ENCODE data around the gene FRY. TPM values are rescaled to one million over a fixed set of nuclear protein-coding genes. Genes with fewer than 3 reads are reported as not detected.

Gene FRY
- total RNA-seq, 1 donor from 2014 or later = 0.52 TPM

DNA sequence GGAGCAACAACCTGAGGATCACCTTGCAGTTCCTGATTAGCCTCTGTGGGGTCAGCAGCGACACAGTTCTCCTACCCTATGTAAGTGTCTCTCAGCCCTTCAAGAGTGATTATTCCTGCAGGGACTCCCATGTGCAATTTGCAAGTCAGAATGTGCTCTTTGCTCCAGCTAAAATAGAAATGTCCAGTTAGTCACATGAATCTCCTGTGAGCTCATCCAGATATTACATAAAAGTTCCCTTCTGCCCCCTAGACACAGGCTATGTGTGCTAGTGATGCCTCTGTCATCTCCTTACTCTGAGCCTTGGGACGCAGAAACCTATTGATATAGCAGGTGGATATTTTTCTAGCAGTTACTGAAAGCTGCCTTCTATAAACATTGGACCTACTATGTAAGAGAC lies 178.1 kb downstream of the FRY start:
- no peak for DNase-seq (ENCODE audit: low read depth)
- H3K4me3 ChIP-seq (ENCODE audit: low read depth, low read length) = no peak overlapping the region
- TF ChIP-seq, protein P1, sequence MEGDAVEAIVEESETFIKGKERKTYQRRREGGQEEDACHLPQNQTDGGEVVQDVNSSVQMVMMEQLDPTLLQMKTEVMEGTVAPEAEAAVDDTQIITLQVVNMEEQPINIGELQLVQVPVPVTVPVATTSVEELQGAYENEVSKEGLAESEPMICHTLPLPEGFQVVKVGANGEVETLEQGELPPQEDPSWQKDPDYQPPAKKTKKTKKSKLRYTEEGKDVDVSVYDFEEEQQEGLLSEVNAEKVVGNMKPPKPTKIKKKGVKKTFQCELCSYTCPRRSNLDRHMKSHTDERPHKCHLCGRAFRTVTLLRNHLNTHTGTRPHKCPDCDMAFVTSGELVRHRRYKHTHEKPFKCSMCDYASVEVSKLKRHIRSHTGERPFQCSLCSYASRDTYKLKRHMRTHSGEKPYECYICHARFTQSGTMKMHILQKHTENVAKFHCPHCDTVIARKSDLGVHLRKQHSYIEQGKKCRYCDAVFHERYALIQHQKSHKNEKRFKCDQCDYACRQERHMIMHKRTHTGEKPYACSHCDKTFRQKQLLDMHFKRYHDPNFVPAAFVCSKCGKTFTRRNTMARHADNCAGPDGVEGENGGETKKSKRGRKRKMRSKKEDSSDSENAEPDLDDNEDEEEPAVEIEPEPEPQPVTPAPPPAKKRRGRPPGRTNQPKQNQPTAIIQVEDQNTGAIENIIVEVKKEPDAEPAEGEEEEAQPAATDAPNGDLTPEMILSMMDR (conservative IDR thresholded peaks at IDR 0.05; ENCODE audit: low read depth, low read length) = no peak

DNA sequence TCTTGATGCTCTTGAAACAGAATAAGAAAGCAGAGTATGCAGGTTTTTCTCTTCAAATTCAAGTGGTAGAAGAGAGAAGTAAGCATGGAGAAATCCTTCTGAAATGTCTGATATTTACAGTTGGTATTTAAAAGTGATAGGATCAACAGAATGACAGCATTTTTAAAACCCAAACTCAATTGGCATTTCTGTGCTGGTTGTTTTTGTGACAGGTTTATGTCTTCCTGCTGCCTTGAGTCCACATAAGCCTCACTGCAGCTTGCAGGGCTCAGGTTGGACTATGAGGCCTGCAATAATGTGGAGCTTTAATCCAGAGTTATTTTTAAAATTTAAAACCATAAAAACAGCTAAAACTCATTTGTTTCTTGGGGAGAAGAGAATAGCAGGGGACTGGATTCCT lies 178.5 kb downstream of the FRY start:
- DNase-seq (ENCODE audit: low read depth) = no peak
- no peak overlapping the region for H3K4me3 ChIP-seq (ENCODE audit: low read depth, low read length)
- TF ChIP-seq, protein P1 (conservative IDR thresholded peaks at IDR 0.05; ENCODE audit: low read depth, low read length) = no peak

DNA sequence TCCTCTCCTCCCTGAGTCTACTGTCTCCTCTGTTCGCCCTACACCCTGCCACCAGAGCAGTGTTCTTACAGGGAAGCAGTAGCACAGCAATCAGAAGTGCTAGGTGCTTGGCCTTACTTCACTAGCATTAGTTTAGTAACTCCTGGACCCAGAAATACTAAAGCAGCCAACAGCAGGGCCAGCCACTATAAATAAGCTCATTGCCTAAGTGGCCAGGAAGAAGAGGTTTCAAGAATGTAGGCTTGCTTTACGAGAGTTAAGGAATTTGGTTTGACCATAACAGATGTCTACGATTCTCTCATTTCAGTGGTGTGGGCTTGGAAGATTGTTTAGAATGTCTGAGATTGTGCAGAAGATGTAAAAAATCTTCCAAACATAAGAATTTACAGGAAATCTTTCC lies 180.2 kb downstream of the FRY start:
- no peak overlapping the region for H3K4me3 ChIP-seq (ENCODE audit: low read depth, low read length)
- TF ChIP-seq, protein P1 (conservative IDR thresholded peaks at IDR 0.05; ENCODE audit: low read depth, low read length) = no peak
- no peak for DNase-seq (ENCODE audit: low read depth)

DNA sequence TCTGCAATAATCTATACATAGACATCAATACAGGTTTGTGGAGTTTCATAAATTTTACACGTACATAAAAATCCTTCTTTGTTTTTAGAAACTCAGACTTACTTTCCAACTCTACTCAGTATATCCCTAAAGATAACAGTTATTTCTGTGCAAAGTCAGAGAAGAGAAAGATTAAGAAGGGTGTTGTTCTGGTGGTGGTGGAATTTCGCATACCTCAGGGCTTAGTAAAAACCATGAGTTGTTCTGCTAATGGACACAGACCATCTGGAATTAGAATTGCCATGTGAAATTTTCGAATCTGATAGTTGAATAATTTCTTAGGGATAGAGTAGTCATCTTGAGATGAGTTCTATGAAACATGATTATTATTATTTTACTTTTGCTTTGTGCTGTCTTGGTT lies 180.8 kb downstream of the FRY start:
- DNase-seq (ENCODE audit: low read depth) = no peak
- TF ChIP-seq, protein P1 (conservative IDR thresholded peaks at IDR 0.05; ENCODE audit: low read depth, low read length) = no peak
- no peak overlapping the region for H3K4me3 ChIP-seq (ENCODE audit: low read depth, low read length)

DNA sequence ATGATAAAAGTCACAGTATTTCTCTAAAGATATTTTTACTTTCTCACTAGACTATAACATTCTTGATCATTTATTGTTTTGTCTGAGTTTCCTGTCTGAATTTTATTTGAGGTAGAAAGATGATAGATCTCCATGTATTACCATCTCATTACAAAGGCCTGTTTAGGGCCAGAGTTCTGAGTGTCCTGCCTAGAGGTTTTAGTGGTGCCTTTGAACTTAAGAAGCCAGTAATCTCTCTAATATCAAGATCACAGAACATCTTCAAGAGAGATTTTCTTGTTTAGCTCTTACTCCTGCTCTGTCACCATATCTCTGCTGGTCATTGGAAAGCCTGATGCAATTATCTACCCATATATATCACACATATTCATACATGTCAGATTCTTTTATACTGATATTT lies 182.1 kb downstream of the FRY start:
- DNase-seq (ENCODE audit: low read depth) = no peak
- H3K4me3 ChIP-seq (ENCODE audit: low read depth, low read length) = no peak overlapping the region
- TF ChIP-seq, protein P1 (conservative IDR thresholded peaks at IDR 0.05; ENCODE audit: low read depth, low read length) = no peak

DNA sequence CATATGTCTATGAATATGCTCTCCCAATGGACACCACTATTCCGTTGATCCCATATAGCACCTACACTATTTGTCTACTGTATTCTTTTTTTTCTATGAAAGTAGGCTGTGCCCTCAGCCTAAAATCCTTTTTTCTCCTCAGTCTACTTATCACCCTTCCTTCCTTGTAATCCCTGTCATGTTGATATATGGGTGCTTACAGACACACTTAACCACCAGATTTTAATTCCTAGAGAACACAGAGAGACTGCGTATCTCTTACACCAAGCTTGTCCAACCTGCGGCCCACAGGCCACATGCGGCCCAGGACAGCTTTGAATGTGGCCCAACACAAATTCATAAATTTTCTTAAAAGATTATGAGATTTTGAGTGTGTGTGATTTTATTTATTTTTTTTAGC lies 182.5 kb downstream of the FRY start:
- no peak for DNase-seq (ENCODE audit: low read depth)
- TF ChIP-seq, protein P1 (conservative IDR thresholded peaks at IDR 0.05; ENCODE audit: low read depth, low read length) = no peak
- H3K4me3 ChIP-seq (ENCODE audit: low read depth, low read length) = no peak overlapping the region

DNA sequence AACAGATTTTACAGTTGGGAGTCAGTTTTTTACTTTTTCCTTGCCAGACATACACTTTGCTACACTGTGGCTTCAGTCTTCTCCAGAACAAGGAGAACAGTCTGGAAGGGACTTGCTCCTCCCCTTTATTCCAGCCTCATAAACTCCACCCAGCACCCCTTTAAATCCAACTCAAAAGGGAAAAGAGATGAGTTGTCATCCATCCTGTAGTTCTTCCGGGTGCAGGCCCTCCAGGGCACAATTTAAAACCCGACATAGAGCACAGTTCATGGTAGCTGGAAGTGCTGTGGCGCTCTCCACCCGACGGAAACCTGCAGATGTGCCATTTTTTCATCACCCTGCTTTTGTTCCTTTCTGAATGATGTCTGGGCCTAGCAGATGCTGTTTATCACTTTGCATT lies 184.7 kb downstream of the FRY start:
- DNase-seq (ENCODE audit: low read depth) = no peak
- no peak overlapping the region for H3K4me3 ChIP-seq (ENCODE audit: low read depth, low read length)
- TF ChIP-seq, protein P1 (conservative IDR thresholded peaks at IDR 0.05; ENCODE audit: low read depth, low read length) = no peak

Measured in epithelial cell of proximal tubule (primary cell).